HG03159 (cell line): Measurements from ENCODE around the gene ALG8.

Experiments used
- ATAC-seq: cut with Tn5 transposase; IDR thresholded peaks from one replicate; pipeline ENCODE4 v1.9.1; 2021; ENCODE audit warnings: mild to moderate bottlenecking, moderate library complexity; ENCODE audit not compliant: unreplicated experiment

Gene ALG8

DNA sequence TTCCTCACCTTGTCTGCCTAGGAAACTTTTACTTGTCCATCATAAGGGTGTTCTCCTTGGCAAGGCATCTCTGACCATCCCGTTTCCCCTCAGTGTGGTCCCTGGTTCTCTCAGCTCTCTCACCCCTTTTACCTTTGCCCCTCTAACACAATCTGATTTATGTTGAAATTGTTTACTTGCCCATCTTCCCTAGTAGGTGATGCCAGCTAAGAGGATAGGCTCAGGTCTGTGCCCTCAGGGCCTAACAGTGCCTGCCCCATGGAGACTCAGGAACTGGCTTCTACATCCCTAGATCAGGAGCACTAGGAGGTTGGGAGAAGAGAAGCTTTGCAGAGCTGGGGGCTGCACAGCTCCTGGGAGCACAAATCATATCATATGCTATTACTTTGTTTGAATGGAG lies 21.1 kb upstream of the ALG8 start:
- no peak for ATAC-seq

DNA sequence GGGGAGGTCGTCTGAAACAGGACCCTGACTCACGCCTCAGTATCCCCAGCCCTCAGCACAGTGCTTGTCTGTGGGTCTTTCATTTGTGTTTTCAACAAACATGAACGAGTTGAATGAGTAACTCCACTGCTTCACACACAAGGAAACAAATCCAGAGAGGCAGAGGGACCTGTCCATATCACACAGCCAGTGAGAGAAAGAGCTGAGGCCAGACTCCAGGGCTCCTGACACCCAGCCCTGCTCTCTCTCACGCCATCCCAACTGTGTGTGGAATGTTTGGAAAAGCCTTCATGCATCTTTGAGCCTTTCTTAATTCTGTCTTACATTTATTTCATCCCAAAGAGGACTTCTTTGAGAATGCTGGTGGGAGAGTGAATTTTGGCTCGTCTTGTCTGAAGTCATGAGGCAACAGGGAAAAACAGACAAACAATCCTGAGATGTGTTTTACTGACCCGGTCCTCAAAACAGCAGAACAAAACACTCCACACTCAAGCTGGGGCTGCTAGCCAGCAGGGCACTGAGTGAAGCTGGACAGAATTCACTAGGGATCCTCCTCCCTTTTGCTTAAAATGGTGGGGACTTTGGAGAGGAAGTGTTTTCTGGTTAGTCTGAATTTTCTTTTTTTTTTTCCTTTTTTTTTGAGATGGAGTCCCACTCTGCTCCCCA lies 19.7 kb upstream of the ALG8 start:
- no peak for ATAC-seq

DNA sequence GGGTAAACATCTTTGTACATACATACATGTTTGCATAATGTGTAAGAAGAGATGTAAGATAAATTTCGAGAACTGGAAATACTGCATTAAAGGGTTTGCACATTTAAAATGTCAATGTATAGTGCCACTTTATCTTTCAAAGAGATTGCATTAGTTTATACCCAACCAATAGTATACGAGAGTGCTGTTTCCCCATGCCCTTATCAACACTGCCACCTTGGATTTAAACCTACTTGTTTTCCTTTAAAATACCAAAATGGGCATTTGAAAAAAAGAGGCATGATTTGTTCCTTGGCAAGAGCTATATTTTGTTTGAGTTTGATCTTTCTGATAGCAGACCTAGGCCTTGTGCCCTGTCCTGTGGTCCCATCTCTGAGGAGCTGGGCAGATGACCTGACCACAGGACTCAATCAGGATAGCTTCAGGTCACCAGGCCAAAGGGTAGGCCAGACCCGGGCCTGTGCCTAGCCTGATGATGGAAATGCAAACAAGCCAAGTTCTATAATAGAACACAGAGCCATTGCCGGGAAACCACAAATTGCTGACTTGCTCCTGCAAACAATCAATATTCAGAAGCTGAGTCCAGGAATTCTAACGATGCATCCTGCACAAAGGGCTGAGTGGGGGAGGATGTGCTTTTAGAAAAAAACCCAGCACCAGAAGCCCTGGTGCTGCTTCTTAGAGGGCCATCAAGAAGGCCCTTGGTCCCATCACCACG lies 16.9 kb upstream of the ALG8 start:
- ATAC-seq, result no peak

DNA sequence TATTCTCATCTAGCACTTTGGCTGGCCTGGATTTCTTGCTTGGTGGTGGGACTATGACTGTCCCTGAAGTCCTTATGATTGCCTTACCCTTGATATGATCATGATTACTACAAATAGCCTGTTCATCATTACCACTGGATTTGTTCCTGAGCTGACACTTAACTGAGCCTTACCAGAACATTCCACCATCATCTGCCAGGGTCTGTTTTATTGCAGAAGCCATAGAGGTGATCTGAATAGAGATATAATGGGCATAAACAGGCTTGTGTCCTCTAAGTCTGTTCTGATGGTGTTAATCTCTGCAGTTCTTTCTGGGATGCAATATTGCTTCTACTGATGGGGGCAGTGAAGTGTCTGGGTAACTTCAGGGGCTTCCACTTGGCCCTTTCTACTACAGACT lies 12.4 kb upstream of the ALG8 start:
- ATAC-seq, result no peak

DNA sequence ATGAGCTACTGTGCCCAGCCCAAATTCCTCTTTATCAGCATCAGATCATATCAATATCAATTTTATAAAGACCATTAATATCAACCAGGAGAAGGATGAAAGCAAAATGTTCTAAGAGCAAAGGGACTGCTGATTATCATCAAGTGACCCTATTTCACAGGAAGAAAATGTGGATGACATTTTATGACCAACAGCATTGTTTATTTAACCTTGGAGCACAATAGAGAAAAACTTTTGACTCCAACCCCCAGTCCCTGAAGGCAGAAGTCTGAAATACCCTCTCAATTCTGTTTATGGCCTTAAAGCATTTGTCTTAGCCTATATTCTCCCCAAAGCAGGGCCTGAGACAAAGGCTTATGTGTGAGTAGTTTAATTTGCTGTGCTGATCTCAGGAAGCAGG lies 11.3 kb upstream of the ALG8 start:
- ATAC-seq, result no peak

DNA sequence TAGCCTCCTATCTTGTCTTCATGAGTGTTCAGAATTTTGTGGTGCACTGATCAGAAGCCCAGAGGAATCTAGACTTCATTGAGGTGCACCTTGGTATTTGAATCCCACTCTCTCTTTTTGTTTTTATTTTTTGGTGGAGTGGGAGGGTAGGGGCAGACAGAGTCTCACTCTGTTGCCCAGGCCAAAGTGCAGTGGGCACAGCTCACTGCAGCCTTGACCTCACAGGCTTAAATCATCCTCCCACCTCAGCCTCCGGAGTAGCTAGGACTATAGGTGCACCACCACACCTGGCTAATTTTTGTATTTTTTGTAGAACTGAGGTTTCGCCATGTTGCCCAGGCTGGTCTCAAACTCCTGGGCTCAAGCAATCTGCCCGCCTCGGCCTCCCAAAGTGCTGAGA lies 10.9 kb upstream of the ALG8 start:
- no peak for ATAC-seq

DNA sequence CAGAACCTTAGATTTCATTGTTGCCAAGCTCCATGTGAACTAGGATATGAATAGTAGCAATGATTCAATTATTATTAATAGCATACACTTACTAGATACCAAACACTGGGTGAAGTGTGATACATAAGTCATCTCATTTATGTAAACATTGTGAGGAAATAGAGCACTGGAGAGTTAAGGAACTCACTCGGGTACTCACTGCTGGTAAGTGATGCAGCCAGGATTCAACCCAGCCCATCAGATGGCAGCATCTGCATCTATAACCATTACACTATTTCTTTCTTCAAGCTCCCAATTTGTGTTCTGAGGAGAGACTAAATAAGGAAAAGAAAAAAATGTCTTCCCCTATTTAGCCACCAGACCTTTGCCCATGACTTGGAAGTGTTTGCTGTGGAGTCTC lies 10.2 kb upstream of the ALG8 start:
- ATAC-seq, result no peak

DNA sequence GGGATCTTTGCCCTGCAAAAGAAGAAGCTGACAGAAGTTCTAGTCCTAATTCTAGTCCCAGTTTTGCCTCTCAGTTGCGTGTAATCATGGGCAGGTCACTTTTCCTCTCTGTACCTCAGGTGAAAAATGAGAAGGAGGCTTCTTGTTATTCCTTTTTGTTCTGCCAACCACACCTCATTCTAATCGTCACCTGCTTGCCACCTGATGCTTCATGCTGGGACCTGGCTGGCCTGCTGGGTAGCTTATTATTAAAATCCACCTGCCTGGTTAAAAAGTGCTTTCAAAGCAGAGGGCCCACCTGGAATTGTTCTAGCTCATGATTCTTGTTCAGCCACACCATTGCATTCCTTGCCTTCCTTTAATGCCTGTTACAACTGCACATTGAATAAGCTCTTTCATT lies 8.4 kb upstream of the ALG8 start:
- ATAC-seq, result no peak

DNA sequence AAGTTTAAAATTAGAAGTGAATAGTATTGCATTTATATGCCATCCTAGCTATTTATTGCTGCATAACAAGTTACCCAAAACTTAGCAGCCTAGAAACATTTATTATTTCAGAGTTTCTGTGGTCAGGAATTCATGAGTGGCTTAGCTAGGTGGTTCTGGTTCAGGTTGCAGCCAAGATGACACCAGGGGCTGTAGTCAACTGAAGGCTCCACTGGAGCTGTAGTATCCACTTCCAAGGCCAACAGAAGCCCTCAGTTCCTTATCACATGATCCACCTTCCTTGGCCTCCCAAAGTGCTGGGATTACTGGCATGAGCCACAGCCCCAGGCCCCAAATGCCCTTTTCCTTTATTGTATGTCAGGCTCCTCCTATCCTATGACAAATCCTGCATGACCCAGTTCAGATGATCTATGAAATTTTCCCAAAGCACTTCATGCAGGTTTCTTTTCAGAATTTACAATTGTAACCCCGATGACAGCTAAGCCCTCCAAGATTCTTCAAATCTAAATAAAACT lies 6.1 kb upstream of the ALG8 start:
- ATAC-seq, result no peak

DNA sequence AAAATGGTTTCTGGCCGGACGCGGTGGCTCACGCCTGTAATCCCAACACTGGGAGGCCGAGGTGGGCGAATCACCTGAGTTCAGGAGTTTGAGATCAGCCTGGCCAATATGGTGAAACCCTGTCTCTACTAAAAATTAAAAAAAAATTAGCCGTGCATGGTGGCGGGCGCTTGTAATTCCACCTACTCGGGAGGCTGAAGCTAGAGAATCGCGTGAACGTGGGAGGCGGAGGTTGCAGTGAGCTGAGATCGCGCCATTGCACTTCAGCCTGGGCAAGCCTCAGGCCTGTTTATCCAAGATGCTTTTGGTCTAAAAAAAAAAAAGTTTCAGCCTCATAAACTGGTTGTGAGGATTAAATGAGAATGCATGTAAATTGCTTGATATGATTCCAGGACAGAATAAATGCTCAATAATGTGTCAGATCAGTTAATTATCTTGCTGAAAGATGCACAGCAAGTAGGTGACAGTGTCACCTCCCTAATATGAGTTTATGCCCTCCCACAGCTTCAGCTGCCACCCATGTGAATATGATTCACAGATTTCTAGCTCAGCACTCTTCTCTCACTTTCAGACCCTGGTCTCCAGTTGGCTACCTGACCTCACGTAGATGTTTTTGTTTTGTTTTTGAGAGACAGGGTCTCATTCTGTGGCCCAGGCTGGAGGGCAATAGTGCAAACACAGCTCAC lies 1.1 kb upstream of the ALG8 start:
- ATAC-seq, result no peak

DNA sequence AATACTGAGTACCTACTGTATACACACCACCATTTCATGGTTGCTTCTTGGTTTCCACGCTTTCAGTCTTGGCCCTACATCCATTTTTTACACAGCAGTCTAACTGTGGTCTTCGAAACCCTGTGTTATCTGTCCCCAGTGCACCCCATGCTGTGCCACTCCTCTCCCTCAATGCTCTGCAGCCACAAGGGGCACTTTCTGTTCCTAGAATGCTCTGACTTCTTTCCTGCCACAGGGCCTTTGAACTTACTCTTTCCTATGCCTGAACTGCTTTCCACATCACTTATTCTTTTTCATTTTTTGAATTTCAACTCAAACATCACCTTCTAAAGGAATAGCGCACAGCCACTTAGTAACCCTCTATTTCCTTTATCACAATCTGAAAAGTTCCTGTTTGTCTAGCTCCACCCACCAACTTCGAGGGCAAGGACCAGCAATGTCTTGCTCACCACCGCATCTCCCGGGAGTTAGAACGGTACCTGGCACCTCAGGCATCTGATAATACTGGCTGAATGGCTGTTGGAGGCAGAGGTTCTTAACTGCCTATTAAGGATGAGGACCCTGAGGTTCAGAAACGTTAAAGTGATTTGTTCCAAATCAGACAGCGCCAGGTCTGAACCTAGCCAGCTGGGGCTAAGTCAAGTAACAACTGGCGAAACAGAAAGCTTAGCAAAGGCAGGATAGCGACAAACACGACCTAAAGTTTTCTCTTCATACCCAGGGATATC lies 568 bp downstream of the ALG8 start:
- ATAC-seq, result peak; percentile 30

DNA sequence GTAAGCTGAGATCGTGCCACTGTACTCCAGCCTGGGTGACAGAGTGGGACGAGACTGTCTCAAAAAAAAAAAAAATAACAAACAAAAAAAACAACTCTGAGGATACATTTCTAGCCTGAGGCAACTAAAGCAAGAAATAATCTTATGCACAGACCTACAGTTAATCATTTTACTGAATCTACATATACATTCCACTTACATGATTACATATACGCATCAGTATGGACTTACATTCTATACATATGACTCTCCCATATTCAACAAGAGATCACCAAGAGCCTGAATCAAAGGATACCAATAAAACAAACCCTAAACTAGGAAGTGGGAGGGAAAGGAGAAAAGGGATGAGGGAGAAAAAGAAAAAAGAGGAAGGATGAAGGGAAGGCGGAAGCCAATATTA lies 1.1 kb downstream of the ALG8 start:
- no peak for ATAC-seq

DNA sequence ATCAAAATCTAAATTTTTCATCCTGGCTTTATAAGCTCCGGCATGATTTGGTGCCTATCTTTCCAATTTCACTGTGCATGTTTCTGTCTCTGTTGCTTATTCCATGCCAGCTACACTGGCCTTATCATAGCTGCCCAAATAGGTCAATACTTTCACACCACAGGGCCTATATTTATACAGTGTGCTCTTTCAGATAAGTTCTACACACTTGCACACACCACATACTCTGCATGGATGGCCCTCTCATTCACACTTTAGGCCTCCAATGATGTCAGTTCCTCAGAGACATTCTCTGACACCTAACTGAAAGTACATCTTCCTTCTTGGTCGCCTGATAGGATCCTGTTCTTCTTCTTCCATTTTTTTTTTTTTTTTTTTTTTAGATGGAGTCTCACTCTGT lies 7.0 kb downstream of the ALG8 start:
- no peak for ATAC-seq

DNA sequence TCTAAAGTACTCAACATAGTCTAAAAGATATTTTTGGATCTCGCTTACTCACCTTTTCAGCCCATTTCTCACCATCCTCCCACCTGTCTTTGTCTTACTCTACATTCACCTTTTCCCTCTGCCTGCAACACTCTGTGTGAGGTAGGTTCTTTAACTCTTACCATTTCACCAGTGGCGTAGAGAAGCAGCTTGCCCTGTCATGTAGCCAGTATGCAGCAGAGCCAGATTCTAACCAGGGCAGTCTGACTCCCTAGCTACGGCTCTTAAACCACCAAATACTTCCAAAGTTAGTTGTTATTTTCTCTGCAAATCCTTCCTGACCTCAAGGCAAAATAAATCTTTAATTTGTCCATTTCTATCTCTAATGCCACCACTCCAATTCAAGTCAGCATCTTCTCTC lies 7.5 kb downstream of the ALG8 start:
- ATAC-seq, result no peak

DNA sequence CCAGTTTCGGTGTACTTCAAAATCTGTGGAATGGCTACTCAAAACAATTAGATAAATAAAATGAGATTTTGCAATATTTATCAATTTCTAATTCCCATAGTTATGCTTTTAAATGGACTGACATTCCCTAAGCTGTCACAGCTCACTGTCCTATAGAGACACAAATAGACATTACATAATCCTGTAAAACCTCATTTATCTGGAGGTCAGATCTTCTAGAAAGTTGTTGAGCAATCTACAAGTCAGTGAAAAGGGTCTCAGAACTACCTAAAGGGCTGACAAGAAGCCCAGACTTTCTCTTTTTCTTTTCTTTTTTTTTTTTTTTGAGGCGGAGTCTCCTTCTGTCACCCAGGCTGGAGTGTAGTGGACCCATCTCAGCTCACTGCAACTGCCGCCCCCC lies 12.0 kb downstream of the ALG8 start:
- no peak for ATAC-seq

DNA sequence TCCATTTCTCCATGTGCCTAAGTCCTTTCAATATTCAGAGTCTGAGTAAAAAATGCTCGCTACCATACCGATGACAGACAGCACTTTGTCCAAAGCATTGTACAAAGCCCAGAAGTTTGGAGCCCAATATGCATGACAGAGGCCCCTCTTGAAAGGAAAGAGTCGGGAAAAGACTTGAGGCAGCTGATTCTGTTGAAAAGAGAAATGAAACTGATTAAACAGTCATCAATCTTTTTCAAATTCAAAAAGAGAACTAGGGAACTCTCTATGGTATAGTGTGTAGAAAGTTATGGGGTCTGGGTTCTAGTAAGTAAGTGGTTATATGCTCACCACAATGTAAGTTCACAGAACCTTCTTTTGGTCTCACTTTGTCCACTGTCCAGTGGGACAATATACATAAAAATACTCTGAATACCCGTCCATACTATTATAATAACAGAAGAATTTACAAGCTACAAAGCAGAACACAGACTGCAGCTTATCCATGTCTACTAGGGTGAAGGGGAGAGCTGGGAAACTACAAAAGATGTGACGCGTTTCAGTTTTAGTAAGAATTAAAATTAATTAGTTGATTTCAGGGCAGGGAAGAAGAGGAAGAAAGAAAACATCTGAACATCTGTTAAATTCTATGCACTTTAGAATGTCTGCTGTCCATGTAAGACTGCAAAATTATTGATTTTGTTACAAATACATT lies 26.7 kb downstream of the ALG8 start:
- ATAC-seq, result peak; percentile 76

DNA sequence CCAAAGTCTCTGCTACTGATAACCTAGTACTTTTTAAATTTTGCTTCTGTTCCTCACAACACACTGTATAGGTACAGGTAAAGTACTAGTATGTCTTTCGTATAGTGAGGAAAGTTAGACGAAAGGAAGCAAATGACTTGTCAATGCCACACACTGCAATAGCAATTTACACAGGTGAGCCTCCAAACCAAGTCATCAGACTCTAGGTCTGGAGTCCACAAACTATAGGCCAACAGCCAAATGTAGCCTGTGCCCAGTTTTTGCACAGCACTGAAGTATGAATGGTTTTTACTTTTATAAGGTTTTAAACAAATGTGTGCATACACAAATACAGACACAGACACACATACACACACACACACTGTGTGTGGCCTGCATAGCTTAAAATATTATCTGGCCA lies 28.1 kb downstream of the ALG8 start:
- ATAC-seq, result no peak

DNA sequence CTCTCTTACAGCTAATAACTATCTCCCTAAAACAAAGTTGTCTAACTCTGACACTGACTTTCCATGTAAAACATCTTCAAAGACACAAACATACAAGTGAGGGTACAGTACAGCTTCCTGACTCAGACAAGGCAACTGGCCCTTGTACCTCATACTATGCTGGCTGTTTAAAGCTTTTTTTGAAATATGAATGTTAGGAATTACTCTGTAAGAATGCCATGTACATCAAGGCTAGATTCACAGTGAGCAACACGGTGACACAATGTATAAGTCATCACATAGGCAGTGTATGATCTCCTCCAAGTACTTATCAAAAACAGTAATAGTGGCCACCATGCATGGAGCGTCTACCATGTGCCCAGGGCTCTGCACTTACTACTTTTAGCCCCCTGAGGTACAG lies 28.6 kb downstream of the ALG8 start:
- no peak for ATAC-seq

DNA sequence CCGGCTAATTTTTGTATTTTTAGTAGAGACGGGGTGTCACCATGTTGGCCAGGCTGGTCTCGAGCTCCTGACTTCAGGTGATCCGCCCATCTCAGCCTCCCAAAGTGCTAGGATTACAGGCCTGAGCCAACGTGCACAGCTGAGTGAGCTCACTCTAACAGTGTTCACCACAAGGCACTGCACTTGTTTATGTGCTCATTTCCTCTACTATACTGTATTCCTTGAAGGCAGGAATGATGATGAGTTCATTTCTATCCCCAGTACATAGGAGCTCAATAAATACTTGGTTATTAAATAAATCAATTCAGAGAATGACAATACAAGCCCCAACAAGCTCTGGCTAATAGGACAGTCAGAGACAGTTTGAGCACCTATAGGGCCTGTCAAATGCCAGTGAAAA lies 29.1 kb downstream of the ALG8 start:
- ATAC-seq, result no peak

DNA sequence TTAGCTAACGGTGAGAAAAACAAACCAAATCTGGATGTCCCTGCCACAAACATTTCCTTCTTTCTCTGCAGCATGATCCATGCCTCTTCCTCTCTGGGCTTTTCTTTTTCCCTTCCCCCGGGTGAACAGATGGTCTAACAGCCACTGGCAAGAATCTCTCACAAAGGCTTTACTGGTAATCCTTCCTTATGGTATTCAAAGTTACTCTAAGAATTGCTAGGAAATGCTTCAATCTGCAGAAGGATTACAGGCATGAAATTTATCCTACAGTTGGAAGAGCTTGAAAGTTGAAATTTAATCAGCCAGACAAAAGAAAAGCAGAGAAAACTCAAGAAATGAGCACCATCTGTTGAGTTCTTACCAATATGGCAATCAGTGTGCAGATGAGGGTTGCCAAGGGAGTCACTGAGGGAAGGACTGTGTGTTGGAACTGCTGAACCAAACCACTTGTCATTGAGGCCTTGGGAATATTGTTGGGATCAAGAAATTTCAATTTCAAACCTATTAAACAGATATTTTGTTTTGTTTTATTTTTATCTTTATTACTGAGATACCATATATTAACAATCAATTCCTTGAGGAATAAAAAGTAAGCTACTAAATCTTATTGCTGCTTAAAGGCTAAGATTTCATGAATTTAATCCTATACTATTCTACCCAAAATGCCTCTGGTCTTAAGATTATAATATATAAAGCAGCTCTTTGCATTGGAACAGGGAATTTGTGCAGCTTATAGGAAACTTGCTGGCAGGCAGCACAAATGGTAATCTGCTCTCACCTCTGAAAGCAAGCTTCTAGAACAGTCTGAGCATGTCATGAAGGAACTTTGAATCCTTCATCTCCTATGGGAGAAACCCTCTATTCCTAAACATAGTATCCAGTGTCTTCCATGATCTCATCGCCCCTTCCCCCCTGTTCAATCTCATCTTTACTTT lies 30.1 kb downstream of the ALG8 start:
- ATAC-seq, result no peak
